Stomach (tissue), 9 donors: ENCODE data around the gene EMD. TPM values are rescaled to one million over a fixed set of nuclear protein-coding genes. Genes with fewer than 3 reads are reported as not detected.

Experiments used
- DNase-seq, 2 donors: peaks; one replicate each; pipeline versions ENCODE4 v3.0.0 to v3.0.0-alpha.2; 2013 to 2019
- H3K27ac ChIP-seq, 5 donors: fragments of 200-600 bp in 4 of 5; sonication (generic) in 4 of 5; one replicate each; pipeline ENCODE4 v1.5.1; 2013 to 2019; ENCODE audit warnings: mild to moderate bottlenecking in 1 of 5, moderate library complexity in 1 of 5
- H3K27me3 ChIP-seq, 3 donors: fragments of 200-600 bp; sonication (generic); one replicate each; pipeline ENCODE4 v1.5.1; 2017 to 2019; ENCODE audit warnings: mixed run types in 1 of 3
- H3K36me3 ChIP-seq, 4 donors: fragments of 200-600 bp; sonication (generic); 1 replicate in 3 of 4; 2 replicates in 1 of 4; pipeline ENCODE4 v1.5.1; 2016 to 2019
- H3K4me1 ChIP-seq, 4 donors: fragments of 200-600 bp; sonication (generic); one replicate each; pipeline ENCODE4 v1.5.1; 2016 to 2019
- H3K4me3 ChIP-seq, 4 donors: fragments of 200-600 bp; sonication (generic) in 3 of 4; one replicate each; pipeline ENCODE4 v1.5.1; 2016 to 2019; ENCODE audit warnings: mild to moderate bottlenecking in 1 of 4
- H3K9me3 ChIP-seq, 4 donors: fragments of 200-600 bp; sonication (generic); one replicate each; pipeline ENCODE4 v1.5.1; 2016 to 2019
- EP300 ChIP-seq: sonication (generic); formaldehyde crosslinking; IDR thresholded peaks from one replicate; pipeline ENCODE4 v1.6.1; 2017; ENCODE audit warnings: antibody characterized with exemption
- POLR2A ChIP-seq, 4 donors: fragments of 450-650 bp; IDR thresholded peaks; one replicate each; pipeline ENCODE4 v1.6.1; 2016; ENCODE audit warnings: antibody characterized with exemption in 4 of 4, control low read depth in 2 of 4, mild to moderate bottlenecking in 1 of 4, moderate library complexity in 1 of 4
- POLR2AphosphoS5 ChIP-seq, 3 donors: sonication (generic); formaldehyde crosslinking; IDR thresholded peaks; one replicate each; pipeline ENCODE4 v1.6.1; 2016; ENCODE audit warnings: antibody characterized with exemption in 3 of 3
- WGBS, 5 donors: extraction: QIAGEN DNeasy Blood & Tissue Kit in 3 of 5; methylation state at CpG; one replicate each; pipeline versions ENCODE4 v1.1.5 to v1.1.7; 2013 to 2018; 5-methylcytosine and 5-hydroxymethylcytosine counted together
- intact Hi-C: fragments of 100-400 bp; cut with DNase I; formaldehyde crosslinking; loops from one replicate; pipeline ENCODE4 v1.15.1; 2023; ENCODE audit warnings: low total_unique reads
- polyA plus RNA-seq, 3 donors: library from polyadenylated mRNA; stranded (reverse); fragments of 200-250 nt; gene quantifications; one replicate each; pipeline ENCODE4 v1.2.3, GENCODE V29; 2013
- total RNA-seq, 5 donors: library from RNA; depleted of rRNA; stranded (reverse); fragments of >200 nt; gene quantifications; one replicate each; pipeline versions ENCODE4 v1.1.0 to v1.2.3, GENCODE V29; 2014 to 2016
- TF ChIP-seq, protein P1 (sequence below), 7 experiments: fragments of 450-650 bp in 4 of 7; fragments of 200-600 bp in 3 of 7; sonication (generic) in 3 of 7; IDR thresholded peaks; one replicate each; pipeline ENCODE4 v1.5.1; 2016 to 2019; ENCODE audit warnings: antibody characterized with exemption in 7 of 7, control low read depth in 2 of 7, mild to moderate bottlenecking in 1 of 7
- donor health status: healthy with polysubstance abuse.
- donor health status: Bipolar disorder and iron deficiency.
- donor health status: healthy.

The EMD gene
- total and polyA plus RNA-seq, 8 donors, result 24.2 to 135 (median 55.7) TPM

DNA sequence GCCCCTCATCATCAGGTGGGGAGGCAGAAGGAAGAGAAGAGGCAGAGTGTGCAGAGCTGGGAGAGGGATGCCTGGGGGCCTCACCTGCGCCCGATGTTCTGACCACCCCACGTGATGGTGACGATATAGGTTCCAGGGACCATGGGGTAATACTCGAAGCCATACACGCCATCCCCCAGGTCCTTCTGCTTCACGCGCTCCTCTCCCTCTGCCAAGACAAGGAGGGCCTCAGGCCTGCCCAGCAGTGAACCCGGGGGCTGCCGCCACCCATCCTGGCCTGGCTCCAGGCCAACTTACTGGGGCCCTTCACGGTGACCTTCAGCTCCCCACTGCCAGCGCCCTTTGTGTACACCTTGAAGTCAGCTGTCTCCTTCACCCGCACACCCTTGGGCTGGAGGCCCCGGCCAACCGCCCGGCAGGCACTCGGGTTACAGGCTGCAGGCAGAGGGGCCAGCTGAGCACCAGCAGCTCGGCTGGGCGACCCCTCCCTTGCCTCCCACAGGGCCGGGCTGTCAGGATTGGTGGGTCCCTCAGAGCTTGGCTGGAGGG lies 14.0 kb upstream of the EMD start:
- Histone ChIP-seq H3K4me3 (no peak overlapping the region), H3K36me3 (peaks cover 46 to 75% (median 68%) of the 10 kb centered on the region in 4 donors), H3K4me1 (peaks cover 0 to 38% (median 14%) of the 10 kb centered on the region in 4 donors), H3K27me3 (no peaks in the 10 kb centered on the region), H3K9me3 (no peaks in the 10 kb centered on the region), H3K27ac (peak overlapping the region in 3 of 5 donors; percentile 90 to 98 (median 97))
- TF ChIP-seq, protein P1, sequence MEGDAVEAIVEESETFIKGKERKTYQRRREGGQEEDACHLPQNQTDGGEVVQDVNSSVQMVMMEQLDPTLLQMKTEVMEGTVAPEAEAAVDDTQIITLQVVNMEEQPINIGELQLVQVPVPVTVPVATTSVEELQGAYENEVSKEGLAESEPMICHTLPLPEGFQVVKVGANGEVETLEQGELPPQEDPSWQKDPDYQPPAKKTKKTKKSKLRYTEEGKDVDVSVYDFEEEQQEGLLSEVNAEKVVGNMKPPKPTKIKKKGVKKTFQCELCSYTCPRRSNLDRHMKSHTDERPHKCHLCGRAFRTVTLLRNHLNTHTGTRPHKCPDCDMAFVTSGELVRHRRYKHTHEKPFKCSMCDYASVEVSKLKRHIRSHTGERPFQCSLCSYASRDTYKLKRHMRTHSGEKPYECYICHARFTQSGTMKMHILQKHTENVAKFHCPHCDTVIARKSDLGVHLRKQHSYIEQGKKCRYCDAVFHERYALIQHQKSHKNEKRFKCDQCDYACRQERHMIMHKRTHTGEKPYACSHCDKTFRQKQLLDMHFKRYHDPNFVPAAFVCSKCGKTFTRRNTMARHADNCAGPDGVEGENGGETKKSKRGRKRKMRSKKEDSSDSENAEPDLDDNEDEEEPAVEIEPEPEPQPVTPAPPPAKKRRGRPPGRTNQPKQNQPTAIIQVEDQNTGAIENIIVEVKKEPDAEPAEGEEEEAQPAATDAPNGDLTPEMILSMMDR (IDR thresholded peaks at IDR 0.05), result no peak
- TF ChIP-seq POLR2A (IDR thresholded peaks at IDR 0.05) (no peak), POLR2AphosphoS5 (IDR thresholded peaks at IDR 0.05) (no peak), EP300 (no peak)
- peak in 1 of 2 donors; percentile 55 for DNase-seq
- 57 to 77% (median 75%) methylated on average over 7 to 20 of the region's 20 CpGs for WGBS, 5 donors
- intact Hi-C loops, result no loop called here

DNA sequence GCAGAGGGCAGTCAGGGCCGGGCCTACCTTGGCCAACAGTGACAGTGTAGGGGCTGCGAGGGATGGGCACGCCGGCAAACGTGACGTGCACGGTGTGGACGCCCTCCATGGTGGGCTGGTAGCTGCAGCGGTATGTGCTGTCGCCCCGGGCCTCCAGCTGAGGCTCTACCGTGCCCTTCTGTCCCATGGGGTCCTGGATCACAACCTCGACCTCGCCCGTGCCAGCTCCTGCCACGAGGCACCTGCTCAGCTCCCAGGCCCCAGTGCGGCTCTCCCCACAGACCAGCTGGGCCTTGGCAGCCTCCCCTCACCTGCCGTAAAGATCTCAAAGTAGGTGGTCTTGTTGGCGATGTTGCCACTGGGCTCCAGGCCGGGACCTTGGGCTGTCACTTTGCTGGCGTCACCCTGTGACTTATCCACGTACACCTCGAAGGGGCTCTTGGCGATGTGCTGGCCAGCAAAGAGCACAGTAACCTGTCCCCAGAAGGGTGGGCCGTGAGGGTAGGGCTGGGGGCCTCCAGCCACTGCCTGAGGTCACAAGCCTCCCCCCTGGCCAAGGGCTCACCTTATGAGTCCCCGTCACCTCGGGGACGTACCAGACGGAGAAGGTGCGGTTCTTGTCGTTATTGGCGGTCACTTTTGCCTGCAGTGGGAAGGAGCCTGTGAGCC lies 13.0 kb upstream of the EMD start:
- peak in 1 of 3 donors; percentile 4 for TF ChIP-seq POLR2AphosphoS5 (IDR thresholded peaks at IDR 0.05)
- TF ChIP-seq POLR2A (IDR thresholded peaks at IDR 0.05), result no peak
- TF ChIP-seq, protein P1 (IDR thresholded peaks at IDR 0.05), result no peak
- intact Hi-C loops, result no loop called here
- Histone ChIP-seq H3K27me3 (no peaks in the 10 kb centered on the region), H3K4me3 (peak overlapping the region in 2 of 4 donors; percentile 3 to 4), H3K9me3 (no peaks in the 10 kb centered on the region), H3K36me3 (peaks cover 44 to 76% (median 62%) of the 10 kb centered on the region in 4 donors), H3K27ac (peak overlapping the region in 3 of 5 donors; percentile 90 to 98 (median 97)), H3K4me1 (peaks cover 0 to 40% (median 17%) of the 10 kb centered on the region in 4 donors)
- no peak for DNase-seq
- 78 to 96% (median 87%) methylated on average over 16 to 32 of the region's 32 CpGs for WGBS, 5 donors

DNA sequence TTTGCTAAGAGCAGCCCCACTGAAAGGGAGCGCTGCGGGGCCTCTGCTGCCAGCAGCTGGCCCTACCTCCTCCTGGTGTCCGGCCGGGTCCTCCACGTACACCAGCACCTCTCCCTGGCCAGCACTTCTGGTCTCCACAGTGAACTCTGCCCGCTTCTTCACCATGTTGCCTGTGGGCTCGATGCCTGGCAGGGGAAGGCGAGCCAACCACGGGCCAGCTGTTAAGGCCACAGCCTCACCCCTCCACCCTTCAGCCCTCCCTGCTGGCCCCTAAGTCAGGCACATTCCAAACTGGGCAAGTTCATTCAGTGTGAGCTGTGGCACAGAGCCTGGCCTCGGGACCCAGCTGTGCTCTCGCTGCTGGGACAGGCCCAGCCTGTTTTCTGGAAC lies 12.4 kb upstream of the EMD start:
- no peaks in the 10 kb centered on the region for H3K27me3 ChIP-seq
- TF ChIP-seq EP300 (no peak), POLR2AphosphoS5 (IDR thresholded peaks at IDR 0.05) (no peak), POLR2A (IDR thresholded peaks at IDR 0.05) (no peak)
- TF ChIP-seq, protein P1 (IDR thresholded peaks at IDR 0.05), result no peak
- H3K4me1 ChIP-seq, result peaks cover 0 to 46% (median 20%) of the 10 kb centered on the region in 4 donors
- H3K9me3 ChIP-seq, result no peaks in the 10 kb centered on the region
- DNase-seq, result no peak
- peak overlapping the region in 2 of 4 donors; percentile 4 to 85 for H3K4me3 ChIP-seq
- 69 to 85% (median 78%) methylated on average over 4 to 11 of the region's 11 CpGs for WGBS, 5 donors
- intact Hi-C loops, result no loop called here
- peaks cover 39 to 71% (median 57%) of the 10 kb centered on the region in 4 donors for H3K36me3 ChIP-seq
- H3K27ac ChIP-seq, result peak overlapping the region in 3 of 5 donors; percentile 90 to 98 (median 97)

DNA sequence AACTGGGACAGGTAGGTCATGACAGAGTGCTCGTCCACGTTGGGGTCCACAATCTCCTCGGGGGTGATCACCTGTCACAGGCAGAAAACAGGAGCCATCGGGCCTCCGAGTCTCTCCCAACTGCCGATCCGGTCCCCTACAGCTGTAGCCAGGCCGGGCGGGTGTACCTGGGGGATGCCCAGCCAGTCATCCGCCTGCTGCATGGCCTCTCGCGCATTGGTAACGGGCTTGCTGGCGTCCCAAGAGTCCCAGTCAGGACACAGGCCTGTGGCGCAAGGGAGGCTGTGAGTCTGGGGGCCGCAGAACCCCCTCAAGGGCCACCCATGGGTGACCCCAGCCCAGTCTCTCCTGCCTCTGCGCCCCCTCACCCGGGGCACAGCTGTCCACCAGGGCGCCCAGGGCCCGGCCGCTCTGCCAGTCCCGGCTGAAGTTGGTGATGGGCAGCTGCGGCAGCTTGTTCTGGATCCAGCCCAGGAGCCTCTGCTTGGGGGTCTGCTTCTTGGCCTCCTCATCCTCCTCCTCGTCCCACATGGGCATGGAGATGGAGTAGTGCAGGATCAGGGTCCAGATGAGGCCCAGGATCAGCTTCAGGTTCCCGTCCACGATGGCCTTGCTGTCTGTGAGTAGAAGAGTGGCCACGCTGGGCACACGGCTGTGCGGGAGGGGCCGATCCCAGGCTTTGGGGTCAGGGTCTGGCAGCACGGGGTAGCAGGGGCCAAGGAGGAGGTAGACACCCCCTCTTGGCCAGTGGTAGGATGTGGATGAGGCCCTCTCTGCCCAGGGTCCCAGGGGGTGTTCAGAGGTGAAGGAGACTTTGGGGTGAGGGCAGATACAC lies 11.4 kb upstream of the EMD start:
- H3K4me3 ChIP-seq, result peak overlapping the region; percentile 8 to 85 (median 70)
- intact Hi-C loops, result no loop called here
- no peaks in the 10 kb centered on the region for H3K27me3 ChIP-seq
- TF ChIP-seq POLR2AphosphoS5 (IDR thresholded peaks at IDR 0.05), result no peak
- no peaks in the 10 kb centered on the region for H3K9me3 ChIP-seq
- peaks cover 0 to 55% (median 28%) of the 10 kb centered on the region in 4 donors for H3K4me1 ChIP-seq
- no peak for DNase-seq
- H3K36me3 ChIP-seq, result peaks cover 29 to 60% (median 47%) of the 10 kb centered on the region in 4 donors
- peak overlapping the region in 4 of 5 donors; percentile 86 to 98 (median 94) for H3K27ac ChIP-seq
- 70 to 90% (median 88%) methylated on average over 12 to 31 of the region's 31 CpGs for WGBS, 5 donors
